WTC11 (cell line): ENCODE results near the gene PRSS38.

Experiments used
- ATF6 ChIP-seq: sonication (generic); formaldehyde crosslinking; IDR thresholded peaks from 2 replicates; pipeline ENCODE4 v1.8.1; 2023; ENCODE audit warnings: mild to moderate bottlenecking, missing genetic modification reagents
- CTCF ChIP-seq: fragments of 200-600 bp; IDR thresholded peaks from 2 replicates; pipeline ENCODE4 v1.8.0; 2022; ENCODE audit warnings: antibody characterized with exemption
- JAZF1 ChIP-seq: fragments of 250-450 bp; sonication (Bioruptor Pico); IDR thresholded peaks from 2 replicates; pipeline ENCODE4 v1.9.0; 2021; ENCODE audit warnings: moderate library complexity, mild to moderate bottlenecking, inconsistent platforms
- KAT7 ChIP-seq: sonication (generic); formaldehyde crosslinking; IDR thresholded peaks from 2 replicates; pipeline ENCODE4 v1.8.1; 2023; ENCODE audit warnings: missing genetic modification reagents, mild to moderate bottlenecking, borderline replicate concordance
- MAX ChIP-seq: sonication (generic); formaldehyde crosslinking; IDR thresholded peaks from 2 replicates; pipeline ENCODE4 v1.8.0; 2022; ENCODE audit warnings: mild to moderate bottlenecking, missing genetic modification reagents
- MYBL2 ChIP-seq: sonication (generic); formaldehyde crosslinking; IDR thresholded peaks from 2 replicates; pipeline ENCODE4 v1.8.1; 2023; ENCODE audit warnings: mild to moderate bottlenecking, moderate library complexity, missing genetic modification reagents
- NFYB ChIP-seq: sonication (generic); formaldehyde crosslinking; conservative IDR thresholded peaks from 2 replicates; pipeline ENCODE4 v1.8.0; 2022; ENCODE audit warnings: low read depth, missing genetic modification reagents
- PRDM15 ChIP-seq: sonication (generic); formaldehyde crosslinking; IDR thresholded peaks from 2 replicates; pipeline ENCODE4 v1.8.0; 2022; ENCODE audit warnings: missing genetic modification reagents
- ZNF138 ChIP-seq: sonication (generic); formaldehyde crosslinking; conservative IDR thresholded peaks from 2 replicates; pipeline ENCODE4 v1.8.1; 2022; ENCODE audit warnings: mild to moderate bottlenecking, moderate library complexity, missing genetic modification reagents

- TF ChIP-seq KAT7 (CRISPR knock-in tag), result no peak
- TF ChIP-seq JAZF1 (CRISPR knock-in tag), result no peak
- no peak for TF ChIP-seq CTCF
- TF ChIP-seq PRDM15 (CRISPR knock-in tag), result no peak
- TF ChIP-seq NFYB, result no peak
- no peak for TF ChIP-seq MAX (CRISPR knock-in tag)
- no peak for TF ChIP-seq MYBL2 (CRISPR knock-in tag)
- no peak for TF ChIP-seq ATF6 (CRISPR knock-in tag)
- no peak for TF ChIP-seq ZNF138 (CRISPR knock-in tag)
Observed at GRCh38 chr1:227884370-227885134, 69.1 kb downstream of the PRSS38 start.
